ENCODE results near the gene WASF2.

DNA sequence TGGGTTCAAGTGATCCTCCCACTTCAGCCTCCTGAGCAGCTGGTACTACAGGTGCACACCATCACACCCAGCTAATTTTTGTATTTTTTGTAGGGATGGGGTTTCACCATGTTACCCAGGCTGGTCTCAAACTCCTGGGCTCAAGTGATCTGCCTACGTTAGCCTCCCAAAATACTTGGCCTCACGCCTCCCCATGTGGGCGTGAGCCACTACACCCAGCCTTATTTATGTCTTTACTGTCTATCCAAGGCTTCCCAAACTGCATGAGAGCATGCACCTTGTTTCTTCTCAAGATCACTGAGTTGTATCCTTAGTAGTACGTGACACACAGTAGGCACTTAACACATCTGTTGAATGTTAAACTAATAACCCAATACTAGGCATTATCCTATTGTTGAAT is 14.2 kb downstream of the WASF2 start:
- TF ChIP-seq, protein P1, sequence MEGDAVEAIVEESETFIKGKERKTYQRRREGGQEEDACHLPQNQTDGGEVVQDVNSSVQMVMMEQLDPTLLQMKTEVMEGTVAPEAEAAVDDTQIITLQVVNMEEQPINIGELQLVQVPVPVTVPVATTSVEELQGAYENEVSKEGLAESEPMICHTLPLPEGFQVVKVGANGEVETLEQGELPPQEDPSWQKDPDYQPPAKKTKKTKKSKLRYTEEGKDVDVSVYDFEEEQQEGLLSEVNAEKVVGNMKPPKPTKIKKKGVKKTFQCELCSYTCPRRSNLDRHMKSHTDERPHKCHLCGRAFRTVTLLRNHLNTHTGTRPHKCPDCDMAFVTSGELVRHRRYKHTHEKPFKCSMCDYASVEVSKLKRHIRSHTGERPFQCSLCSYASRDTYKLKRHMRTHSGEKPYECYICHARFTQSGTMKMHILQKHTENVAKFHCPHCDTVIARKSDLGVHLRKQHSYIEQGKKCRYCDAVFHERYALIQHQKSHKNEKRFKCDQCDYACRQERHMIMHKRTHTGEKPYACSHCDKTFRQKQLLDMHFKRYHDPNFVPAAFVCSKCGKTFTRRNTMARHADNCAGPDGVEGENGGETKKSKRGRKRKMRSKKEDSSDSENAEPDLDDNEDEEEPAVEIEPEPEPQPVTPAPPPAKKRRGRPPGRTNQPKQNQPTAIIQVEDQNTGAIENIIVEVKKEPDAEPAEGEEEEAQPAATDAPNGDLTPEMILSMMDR (IDR thresholded peaks at IDR 0.05; ENCODE audit: borderline replicate concordance, extremely low read depth, low read length, poor library complexity, severe bottlenecking): no peak
- TF ChIP-seq EZH2 (IDR thresholded peaks at IDR 0.05; ENCODE audit: borderline replicate concordance, low read depth, low read length, severe bottlenecking): no peak

All from DND-41 (cell line).